MM.1S (cell line): ENCODE measurements around the gene SYT10.
"Not testable (repeated sequence)": the region's sequence is repeated elsewhere in the genome, so short reads cannot be mapped to it uniquely, and the experiment has no call there.

Experiments used
- DNase-seq: peaks from one replicate; pipeline ENCODE4 v3.0.0-alpha.2; 2015
- H2AFZ ChIP-seq: fragments of 300-600 bp; sonication (generic); 2 replicates; pipeline ENCODE4 v1.6.0; 2016; ENCODE audit warnings: antibody characterized with exemption, low read length
- H3F3A ChIP-seq: fragments of 300-600 bp; sonication (generic); 2 replicates; pipeline ENCODE4 v1.6.1; 2016; ENCODE audit warnings: mild to moderate bottlenecking, antibody characterized with exemption, low read length, moderate library complexity, mixed read lengths; ENCODE audit not compliant: insufficient read depth
- H3K27ac ChIP-seq: fragments of 300-600 bp; sonication (generic); 2 replicates; pipeline ENCODE4 v1.5.1; 2016; ENCODE audit warnings: mild to moderate bottlenecking, low read length
- H3K27me3 ChIP-seq: fragments of 300-600 bp; sonication (generic); replicated peaks from 2 replicates; pipeline ENCODE4 v1.6.0; 2016; ENCODE audit warnings: low read length; ENCODE audit not compliant: insufficient read depth
- H3K36me3 ChIP-seq: fragments of 300-600 bp; sonication (generic); replicated peaks from 2 replicates; pipeline ENCODE4 v1.6.1; 2016; ENCODE audit warnings: mild to moderate bottlenecking, low read length, mixed read lengths; ENCODE audit not compliant: insufficient read depth
- H3K4me1 ChIP-seq: fragments of 300-600 bp; sonication (generic); 2 replicates; pipeline ENCODE4 v1.6.1; 2016; ENCODE audit warnings: low read length, mixed read lengths
- H3K4me2 ChIP-seq: fragments of 300-600 bp; sonication (generic); 2 replicates; pipeline ENCODE4 v1.6.0; 2016; ENCODE audit warnings: low read depth, low read length
- H3K4me3 ChIP-seq: fragments of 300-600 bp; sonication (generic); 2 replicates; pipeline ENCODE4 v1.5.1; 2016; ENCODE audit warnings: low read length, mixed read lengths
- H3K79me2 ChIP-seq: fragments of 300-600 bp; sonication (generic); 2 replicates; pipeline ENCODE4 v1.6.1; 2016; ENCODE audit warnings: mixed run types, low read length, mixed read lengths
- H3K9ac ChIP-seq: fragments of 300-600 bp; sonication (generic); 2 replicates; pipeline ENCODE4 v1.6.1; 2016; ENCODE audit warnings: low read length, mixed read lengths
- H3K9me2 ChIP-seq: fragments of 300-600 bp; sonication (generic); replicated peaks from 2 replicates; pipeline ENCODE4 v1.6.1; 2016; ENCODE audit warnings: mild to moderate bottlenecking, low read length, mixed read lengths; ENCODE audit not compliant: insufficient read depth
- H3K9me3 ChIP-seq: fragments of 300-600 bp; sonication (generic); replicated peaks from 2 replicates; pipeline ENCODE4 v1.6.1; 2016; ENCODE audit warnings: mild to moderate bottlenecking, low read length, mixed read lengths; ENCODE audit not compliant: insufficient read depth
- H4K20me1 ChIP-seq: fragments of 300-600 bp; sonication (generic); 2 replicates; pipeline ENCODE4 v1.6.1; 2016; ENCODE audit warnings: mild to moderate bottlenecking, low read length, moderate library complexity, mixed read lengths; ENCODE audit not compliant: insufficient read depth
- CTCF ChIP-seq: fragments of 300-600 bp; sonication (generic); IDR thresholded peaks from 2 replicates; pipeline ENCODE4 v1.5.1; 2016; ENCODE audit warnings: antibody characterized with exemption, low read length, mixed read lengths
- EZH2 ChIP-seq: fragments of 300-600 bp; sonication (generic); optimal IDR thresholded peaks from 2 replicates; pipeline ENCODE3; 2017; ENCODE audit warnings: low read depth, mild to moderate bottlenecking, antibody characterized with exemption, low read length, mixed read lengths
- EZH2phosphoT487 ChIP-seq: fragments of 300-600 bp; sonication (generic); IDR thresholded peaks from 2 replicates; pipeline ENCODE4 v1.6.1; 2018; ENCODE audit warnings: antibody characterized with exemption, low read length

Gene SYT10

GRCh38 chr12:33357181-33357580 lies 82.4 kb downstream of the SYT10 start:
- Histone ChIP-seq H3K4me1 (no peaks in the 10 kb centered on the region), H3K9me2 (no peaks in the 10 kb centered on the region), H2AFZ (no peak overlapping the region), H3K27me3 (no peaks in the 10 kb centered on the region), H3K27ac (no peak overlapping the region), H4K20me1 (no peaks in the 10 kb centered on the region), H3K4me3 (no peak overlapping the region), H3K36me3 (no peaks in the 10 kb centered on the region), H3K4me2 (no peak overlapping the region), H3K79me2 (no peaks in the 10 kb centered on the region), H3K9me3 (no peaks in the 10 kb centered on the region), H3K9ac (no peak overlapping the region), H3F3A (no peaks in the 10 kb centered on the region)
- no peak for TF ChIP-seq EZH2
- no peak for TF ChIP-seq EZH2phosphoT487
- no peak for TF ChIP-seq CTCF
- no peak for DNase-seq

- DNase-seq = no peak
Measured at GRCh38 chr12:33349791-33350190, 89.8 kb downstream of the SYT10 start.

GRCh38 chr12:33331961-33332398 lies 107.6 kb downstream of the SYT10 start:
- not testable (repeated sequence) for H2AFZ ChIP-seq, H3F3A ChIP-seq, H3K9ac ChIP-seq, H3K4me3 ChIP-seq, DNase-seq, H3K36me3 ChIP-seq, H3K4me1 ChIP-seq, H3K9me3 ChIP-seq, H3K27ac ChIP-seq, H4K20me1 ChIP-seq, H3K27me3 ChIP-seq, H3K4me2 ChIP-seq, H3K79me2 ChIP-seq, H3K9me2 ChIP-seq

More at GRCh38 chr12:33349791-33350190, 89.8 kb downstream of the SYT10 start:
- Histone ChIP-seq H3F3A (no peaks in the 10 kb centered on the region), H3K9me3 (no peaks in the 10 kb centered on the region), H4K20me1 (no peaks in the 10 kb centered on the region), H3K36me3 (no peaks in the 10 kb centered on the region), H3K27me3 (no peaks in the 10 kb centered on the region), H3K9ac (no peak overlapping the region), H3K9me2 (no peaks in the 10 kb centered on the region), H3K4me2 (no peak overlapping the region), H3K4me3 (no peak overlapping the region), H3K27ac (no peak overlapping the region), H3K79me2 (no peaks in the 10 kb centered on the region), H3K4me1 (no peaks in the 10 kb centered on the region), H2AFZ (no peak overlapping the region)
- TF ChIP-seq CTCF = no peak
- no peak for TF ChIP-seq EZH2
- no peak for TF ChIP-seq EZH2phosphoT487

- Histone ChIP-seq H3F3A (no peaks in the 10 kb centered on the region), H3K27ac (no peak overlapping the region), H2AFZ (no peak overlapping the region), H3K79me2 (no peaks in the 10 kb centered on the region), H3K4me3 (no peak overlapping the region), H3K9ac (no peak overlapping the region), H3K9me3 (no peaks in the 10 kb centered on the region), H3K27me3 (no peaks in the 10 kb centered on the region), H3K4me2 (no peak overlapping the region), H4K20me1 (no peaks in the 10 kb centered on the region), H3K36me3 (no peaks in the 10 kb centered on the region), H3K4me1 (0 out of 2 replicates have a peak, but pooled peaks cover 5% of the 10 kb centered on the region), H3K9me2 (no peaks in the 10 kb centered on the region)
- no peak for TF ChIP-seq CTCF
- DNase-seq = no peak
Measured at GRCh38 chr12:33330940-33331339, 108.7 kb downstream of the SYT10 start.
